DLD1 (cell line): ENCODE results near the gene PDE4B.

Experiments used
- in situ Hi-C: cut with HindIII; loops from 2 replicates; pipeline ENCODE4 v1.10.0; 2017; ENCODE audit warnings: low sequenced_read_pairs

PDE4B gene

GRCh38 chr1:66168948-66169671 lies 376.4 kb downstream of the PDE4B start:
- in situ Hi-C loops: no loop called here

GRCh38 chr1:66172272-66172671 lies 379.6 kb downstream of the PDE4B start:
- in situ Hi-C loops: no loop called here

GRCh38 chr1:66175098-66175497 lies 382.4 kb downstream of the PDE4B start:
- in situ Hi-C loops: no loop called here

GRCh38 chr1:66175581-66175980 lies 382.9 kb downstream of the PDE4B start:
- in situ Hi-C loops: no loop called here

- in situ Hi-C loops: no loop called here
Measured at GRCh38 chr1:66176012-66176715, 383.5 kb downstream of the PDE4B start.

- in situ Hi-C loops: no loop called here
Measured at GRCh38 chr1:66176832-66177231, 384.1 kb downstream of the PDE4B start.

- in situ Hi-C loops: no loop called here
Measured at GRCh38 chr1:66177510-66177909, 384.8 kb downstream of the PDE4B start.

- in situ Hi-C loops: no loop called here
Measured at GRCh38 chr1:66182026-66182425, 389.3 kb downstream of the PDE4B start.

- in situ Hi-C loops: no loop called here
Measured at GRCh38 chr1:66182551-66183178, 390.0 kb downstream of the PDE4B start.

GRCh38 chr1:66183400-66183799 lies 390.7 kb downstream of the PDE4B start:
- in situ Hi-C loops: no loop called here

GRCh38 chr1:66197120-66197519 lies 404.4 kb downstream of the PDE4B start:
- in situ Hi-C loops: no loop called here

- in situ Hi-C loops: no loop called here
Measured at GRCh38 chr1:66197785-66198184, 405.1 kb downstream of the PDE4B start.

- in situ Hi-C loops: no loop called here
Measured at GRCh38 chr1:66206563-66207144, 414.0 kb downstream of the PDE4B start.

GRCh38 chr1:66207484-66207883 lies 414.8 kb downstream of the PDE4B start:
- in situ Hi-C loops: no loop called here

GRCh38 chr1:66208632-66209031 lies 415.9 kb downstream of the PDE4B start:
- in situ Hi-C loops: no loop called here

- in situ Hi-C loops: no loop called here
Measured at GRCh38 chr1:66210635-66211244, 418.0 kb downstream of the PDE4B start.

- in situ Hi-C loops: no loop called here
Measured at GRCh38 chr1:66211521-66211920, 418.8 kb downstream of the PDE4B start.

- in situ Hi-C loops: no loop called here
Measured at GRCh38 chr1:66213491-66213890, 420.8 kb downstream of the PDE4B start.

GRCh38 chr1:66214901-66215300 lies 422.2 kb downstream of the PDE4B start:
- in situ Hi-C loops: no loop called here

GRCh38 chr1:66217021-66217420 lies 424.3 kb downstream of the PDE4B start:
- in situ Hi-C loops: no loop called here

- in situ Hi-C loops: no loop called here
Measured at GRCh38 chr1:66217561-66217960, 424.9 kb downstream of the PDE4B start.
